DOHH2 (cell line): Measurements from ENCODE around the gene RFLNA.

Source experiments
- CTCF ChIP-seq: fragments of 200-600 bp; sonication (generic); IDR thresholded peaks from one replicate; pipeline ENCODE4 v1.5.1; 2014; ENCODE audit warnings: antibody characterized with exemption, mild to moderate bottlenecking, low read depth, low read length; ENCODE audit not compliant: poor library complexity, severe bottlenecking
- EZH2phosphoT487 ChIP-seq: fragments of 200-600 bp; sonication (generic); IDR thresholded peaks from 2 replicates; pipeline ENCODE4 v1.6.1; 2017; ENCODE audit warnings: borderline replicate concordance, mild to moderate bottlenecking, antibody characterized with exemption, low read length, moderate library complexity, mixed read lengths

GRCh38 chr12:124295431-124296058, 652 bp downstream of the RFLNA start:
- no peak for TF ChIP-seq CTCF
- TF ChIP-seq EZH2phosphoT487: no peak
